Measurements from ENCODE around the gene CCNH. TPM values are rescaled to one million over a fixed set of nuclear protein-coding genes. Genes with fewer than 3 reads are reported as not detected.
A peak's percentile ranks its signal among the peaks of the same experiment; 100 is the strongest.

Gene CCNH
- total RNA-seq (10 to 100 TPM; 51.4 to 57.5 TPM), polyA plus RNA-seq (62.2 TPM)

DNA sequence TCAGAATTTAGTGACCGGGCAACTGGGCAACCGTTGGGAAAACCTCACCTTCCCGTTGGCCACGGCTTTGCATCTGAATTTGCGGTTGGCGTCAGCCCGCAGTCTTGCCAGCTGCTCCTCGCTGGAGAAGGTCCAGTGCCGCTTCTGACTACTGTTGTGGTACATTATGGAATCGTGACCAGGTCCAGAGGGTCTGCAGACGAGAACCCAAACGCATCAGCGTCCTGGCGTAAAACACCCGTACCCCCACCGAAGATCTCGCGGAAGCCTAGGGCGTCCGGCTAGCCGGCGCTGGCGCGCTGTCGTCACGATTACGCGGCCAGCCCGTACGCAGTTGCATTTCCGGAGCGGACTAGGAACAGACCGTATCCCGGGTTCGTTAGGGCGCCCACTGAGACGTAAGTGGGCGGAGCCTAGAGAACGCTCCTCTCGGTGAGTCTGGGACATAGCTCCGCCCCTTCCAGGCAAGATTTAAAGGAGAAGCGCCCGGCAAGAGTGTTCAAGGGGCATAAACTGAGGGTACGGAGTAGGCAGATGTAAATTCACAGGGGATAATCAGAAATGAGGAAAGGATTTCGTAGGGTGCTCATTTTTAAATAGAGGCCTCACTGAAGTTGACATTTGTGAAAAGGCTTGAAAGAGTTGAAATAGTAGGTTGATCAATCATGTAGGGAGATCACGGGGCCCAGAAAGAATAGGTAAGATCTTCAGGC lies at the start of gene CCNH:
CCNH (minus strand) TSS at position 301 of the 713 bp plus-strand sequence; CDS start at position 165, 136 bp downstream.
- Mint-ChIP-seq H3K27me3 (peaks cover 0 to 3% of the 10 kb centered on the region in 2 donors), H3K4me3 (peak within 1 kb of the TSS; percentile 90 to 100 (median 97)), H3K36me3 (peaks cover 7 to 43% (median 13%) of the 10 kb centered on the region in 3 donors), H3K4me1 (peaks cover 44 to 58% (median 52%) of the 10 kb centered on the region in 3 donors), H3K9me3 (no peaks in the 10 kb centered on the region), H3K27ac (peak within 1 kb of the TSS; percentile 94 to 100 (median 98))
- Histone ChIP-seq H3K36me3 (ENCODE audit: insufficient read depth, low read length) (peaks cover 8% of the 10 kb centered on the region), H3K4me3 (ENCODE audit: low read length) (peak within 1 kb of the TSS; percentile 99), H3K27me3 (ENCODE audit: insufficient read depth, low read length, poor library complexity, severe bottlenecking) (no peaks in the 10 kb centered on the region), H3K27ac (ENCODE audit: low read depth, low read length) (peak within 1 kb of the TSS; percentile 100), H3K4me1 (ENCODE audit: insufficient read depth, low read length) (peaks cover 30% of the 10 kb centered on the region), H3K9me3 (ENCODE audit: low read length) (no peaks in the 10 kb centered on the region)
- peak; percentile 93 to 98 (median 96) for DNase-seq
- CTCF ChIA-PET, result interaction anchor here (0.8 to 1.4 kb wide), 2 partner anchors 23 to 65 kb away, joined by 3 read pairs; no protein-coding TSS in a partner anchor
- POLR2A ChIA-PET, result interaction anchor here (0.6 to 1.5 kb wide), 4 partner anchors 10 to 145 kb away, joined by 3 to 5 read pairs (median 4); partner anchors contain the start of gene RASA1

DNA sequence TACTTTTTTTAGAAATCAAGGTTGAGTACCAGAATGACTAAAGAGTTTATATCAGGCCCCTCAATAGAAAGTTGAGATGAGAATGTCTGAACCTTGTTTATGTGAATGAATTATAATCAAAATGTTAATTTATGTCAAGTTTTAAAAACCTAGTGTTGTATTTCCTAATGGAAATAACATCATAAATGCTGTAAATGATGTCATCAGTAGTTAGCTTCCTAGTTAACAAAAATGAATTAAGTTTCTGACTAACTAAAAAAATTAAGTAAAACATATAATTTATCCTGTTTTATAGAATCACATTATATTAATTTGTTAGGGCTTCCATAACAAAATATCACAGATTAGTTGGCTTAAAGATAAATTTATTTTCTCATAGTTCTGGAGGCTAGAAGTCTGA lies 45.0 kb upstream of the CCNH start:
- Histone ChIP-seq H3K27me3 (ENCODE audit: insufficient read depth, low read length, poor library complexity, severe bottlenecking) (peaks cover 3% of the 10 kb centered on the region), H3K4me1 (ENCODE audit: insufficient read depth, low read length) (no peaks in the 10 kb centered on the region), H3K4me3 (ENCODE audit: low read length) (no peak overlapping the region), H3K36me3 (ENCODE audit: insufficient read depth, low read length) (no peaks in the 10 kb centered on the region), H3K27ac (ENCODE audit: low read depth, low read length) (no peak overlapping the region), H3K9me3 (ENCODE audit: low read length) (no peaks in the 10 kb centered on the region)
- no peak overlapping the region for H3K27ac Mint-ChIP-seq
- H3K4me1 Mint-ChIP-seq, result no peaks in the 10 kb centered on the region
- no peak for DNase-seq
- H3K4me3 Mint-ChIP-seq, result no peak overlapping the region
- H3K27me3 Mint-ChIP-seq, result peaks cover 14 to 36% of the 10 kb centered on the region in 2 donors
- H3K36me3 Mint-ChIP-seq, result no peaks in the 10 kb centered on the region
- CTCF ChIA-PET, result no interaction called here
- POLR2A ChIA-PET, result no interaction called here
- H3K9me3 Mint-ChIP-seq, result peaks cover 0 to 4% (median 0%) of the 10 kb centered on the region in 5 donors

DNA sequence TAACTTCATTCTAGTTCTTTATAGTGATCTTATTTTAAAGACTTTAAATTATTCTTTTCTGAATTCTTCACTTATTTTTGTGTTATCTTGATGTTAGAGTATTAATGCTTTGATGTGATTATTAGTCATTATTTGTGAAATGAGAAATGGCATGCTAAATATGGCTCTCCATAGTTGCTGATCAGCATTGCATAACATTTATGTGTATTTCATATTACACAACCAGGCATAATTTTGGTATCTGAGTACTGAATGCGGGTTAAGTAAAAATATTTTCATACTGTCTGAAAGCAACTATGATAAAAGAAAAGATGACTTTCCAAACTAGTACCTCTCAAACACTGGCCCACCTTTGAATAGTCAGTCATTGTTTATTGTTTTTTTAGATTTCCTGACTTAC lies 41.1 kb upstream of the CCNH start:
- Mint-ChIP-seq H3K9me3 (no peaks in the 10 kb centered on the region), H3K4me3 (no peak overlapping the region), H3K27me3 (peaks cover 5 to 36% of the 10 kb centered on the region in 2 donors), H3K4me1 (no peaks in the 10 kb centered on the region), H3K36me3 (no peaks in the 10 kb centered on the region), H3K27ac (no peak overlapping the region)
- no peak for DNase-seq
- no peaks in the 10 kb centered on the region for H3K4me1 ChIP-seq (ENCODE audit: insufficient read depth, low read length)
- ChIA-PET CTCF (no interaction called here), POLR2A (no interaction called here)
- no peaks in the 10 kb centered on the region for H3K36me3 ChIP-seq (ENCODE audit: insufficient read depth, low read length)
- no peak overlapping the region for H3K4me3 ChIP-seq (ENCODE audit: low read length)
- no peak overlapping the region for H3K27ac ChIP-seq (ENCODE audit: low read depth, low read length)
- H3K27me3 ChIP-seq (ENCODE audit: insufficient read depth, low read length, poor library complexity, severe bottlenecking), result peaks cover 3% of the 10 kb centered on the region
- no peaks in the 10 kb centered on the region for H3K9me3 ChIP-seq (ENCODE audit: low read length)

DNA sequence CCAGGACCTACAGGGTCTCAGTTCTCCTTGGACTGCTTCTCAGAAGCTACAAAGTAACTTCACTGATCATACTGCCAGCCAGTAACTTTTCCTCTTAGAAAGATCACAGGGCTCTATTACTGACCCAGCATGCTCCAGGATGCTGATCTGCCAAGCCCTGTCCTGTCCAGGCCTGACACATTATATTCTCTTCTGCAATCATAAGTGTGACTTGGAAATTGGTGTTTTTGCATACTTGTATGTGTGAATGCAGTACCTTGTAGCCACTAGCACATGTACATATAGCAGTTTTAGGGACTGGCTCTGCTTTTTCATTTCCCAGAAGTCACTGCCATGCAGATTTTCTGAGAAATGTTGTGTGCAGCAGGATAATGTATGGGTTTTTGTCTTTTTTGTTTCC lies 40.1 kb upstream of the CCNH start:
- Mint-ChIP-seq H3K4me1 (no peaks in the 10 kb centered on the region), H3K9me3 (no peaks in the 10 kb centered on the region), H3K27ac (no peak overlapping the region), H3K4me3 (no peak overlapping the region), H3K27me3 (peaks cover 8 to 36% of the 10 kb centered on the region in 2 donors), H3K36me3 (no peaks in the 10 kb centered on the region)
- no peaks in the 10 kb centered on the region for H3K9me3 ChIP-seq (ENCODE audit: low read length)
- H3K4me1 ChIP-seq (ENCODE audit: insufficient read depth, low read length), result no peaks in the 10 kb centered on the region
- ChIA-PET CTCF (no interaction called here), POLR2A (no interaction called here)
- DNase-seq, result no peak
- peaks cover 3% of the 10 kb centered on the region for H3K27me3 ChIP-seq (ENCODE audit: insufficient read depth, low read length, poor library complexity, severe bottlenecking)
- no peaks in the 10 kb centered on the region for H3K36me3 ChIP-seq (ENCODE audit: insufficient read depth, low read length)
- no peak overlapping the region for H3K4me3 ChIP-seq (ENCODE audit: low read length)
- H3K27ac ChIP-seq (ENCODE audit: low read depth, low read length), result no peak overlapping the region

DNA sequence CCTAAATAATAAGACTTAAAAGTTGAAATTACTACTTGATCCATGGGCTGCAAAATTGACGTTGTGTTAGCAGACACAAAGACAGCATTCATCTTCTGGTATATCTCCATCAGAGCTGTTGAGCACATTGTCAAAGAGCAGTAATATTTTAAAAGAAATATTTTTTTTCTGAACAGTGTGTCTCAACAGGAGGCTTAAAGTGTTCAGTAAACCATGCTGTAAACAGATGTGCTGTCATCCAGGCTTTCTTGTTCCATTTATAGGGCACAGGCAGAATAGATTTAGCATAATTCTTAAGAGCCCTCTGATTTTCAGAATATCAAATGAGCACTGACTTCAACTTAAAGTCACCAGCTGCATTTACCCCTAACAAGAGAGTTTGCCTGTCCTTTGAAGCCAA lies 29.7 kb upstream of the CCNH start:
- Histone ChIP-seq H3K9me3 (ENCODE audit: low read length) (no peaks in the 10 kb centered on the region), H3K36me3 (ENCODE audit: insufficient read depth, low read length) (no peaks in the 10 kb centered on the region), H3K4me3 (ENCODE audit: low read length) (no peak overlapping the region), H3K4me1 (ENCODE audit: insufficient read depth, low read length) (no peaks in the 10 kb centered on the region), H3K27ac (ENCODE audit: low read depth, low read length) (no peak overlapping the region), H3K27me3 (ENCODE audit: insufficient read depth, low read length, poor library complexity, severe bottlenecking) (no peaks in the 10 kb centered on the region)
- peaks cover 11 to 51% of the 10 kb centered on the region in 2 donors for H3K27me3 Mint-ChIP-seq
- H3K36me3 Mint-ChIP-seq, result no peaks in the 10 kb centered on the region
- peaks cover 4 to 17% (median 13%) of the 10 kb centered on the region in 3 donors for H3K4me1 Mint-ChIP-seq
- H3K4me3 Mint-ChIP-seq, result no peak overlapping the region
- ChIA-PET CTCF (no interaction called here), POLR2A (no interaction called here)
- no peak for DNase-seq
- no peak overlapping the region for H3K27ac Mint-ChIP-seq
- H3K9me3 Mint-ChIP-seq, result peaks cover 0 to 5% (median 0%) of the 10 kb centered on the region in 5 donors

DNA sequence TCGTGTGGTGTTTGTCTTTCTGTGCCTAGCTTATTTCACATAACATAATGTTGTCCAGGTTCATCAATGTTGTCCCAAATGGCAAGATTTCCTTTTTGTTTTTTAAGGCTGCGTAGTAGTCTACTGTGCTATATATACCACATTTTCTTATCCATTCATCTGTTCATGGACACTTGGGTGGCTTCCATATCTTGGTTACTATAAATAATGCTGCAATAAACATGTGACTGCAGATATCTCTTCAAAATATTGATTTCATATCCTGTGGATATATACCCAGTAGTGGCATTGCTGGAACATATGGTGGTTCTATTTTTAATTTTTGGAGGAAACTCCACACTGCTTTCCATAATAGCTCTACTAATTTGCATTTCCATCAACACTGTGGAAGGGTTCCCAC lies 25.5 kb upstream of the CCNH start:
- Mint-ChIP-seq H3K27me3 (peaks cover 5 to 42% of the 10 kb centered on the region in 2 donors), H3K27ac (no peak overlapping the region), H3K4me1 (peaks cover 4 to 15% (median 13%) of the 10 kb centered on the region in 3 donors), H3K36me3 (no peaks in the 10 kb centered on the region), H3K9me3 (no peaks in the 10 kb centered on the region), H3K4me3 (no peak overlapping the region)
- no peak overlapping the region for H3K27ac ChIP-seq (ENCODE audit: low read depth, low read length)
- no peaks in the 10 kb centered on the region for H3K9me3 ChIP-seq (ENCODE audit: low read length)
- no peak overlapping the region for H3K4me3 ChIP-seq (ENCODE audit: low read length)
- POLR2A ChIA-PET, result no interaction called here
- no peaks in the 10 kb centered on the region for H3K27me3 ChIP-seq (ENCODE audit: insufficient read depth, low read length, poor library complexity, severe bottlenecking)
- no peak for DNase-seq
- CTCF ChIA-PET, result no interaction called here
- no peaks in the 10 kb centered on the region for H3K4me1 ChIP-seq (ENCODE audit: insufficient read depth, low read length)
- H3K36me3 ChIP-seq (ENCODE audit: insufficient read depth, low read length), result no peaks in the 10 kb centered on the region

DNA sequence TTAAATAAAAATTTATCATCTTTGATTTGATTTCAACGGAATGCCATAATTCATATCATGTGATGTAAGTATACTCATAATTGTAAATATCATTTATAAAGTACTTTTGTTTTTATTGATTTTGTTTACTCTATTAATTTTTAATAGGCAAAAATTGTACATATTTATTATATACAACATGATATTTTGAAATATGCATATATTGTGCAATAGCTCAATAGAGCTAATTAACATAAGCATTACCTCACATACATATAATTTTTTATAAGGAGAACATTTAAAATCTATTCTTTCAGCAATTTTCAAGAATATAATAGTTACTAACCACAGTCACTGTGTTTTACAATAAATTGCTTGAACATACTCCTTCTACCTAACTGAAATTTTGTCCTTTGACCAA lies 25.0 kb upstream of the CCNH start:
- Mint-ChIP-seq H3K4me3 (no peak overlapping the region), H3K27me3 (peaks cover 5 to 37% of the 10 kb centered on the region in 2 donors), H3K36me3 (no peaks in the 10 kb centered on the region), H3K4me1 (peaks cover 4 to 13% (median 12%) of the 10 kb centered on the region in 3 donors), H3K27ac (no peak overlapping the region), H3K9me3 (no peaks in the 10 kb centered on the region)
- Histone ChIP-seq H3K4me1 (ENCODE audit: insufficient read depth, low read length) (no peaks in the 10 kb centered on the region), H3K27me3 (ENCODE audit: insufficient read depth, low read length, poor library complexity, severe bottlenecking) (no peaks in the 10 kb centered on the region), H3K27ac (ENCODE audit: low read depth, low read length) (no peak overlapping the region), H3K9me3 (ENCODE audit: low read length) (no peaks in the 10 kb centered on the region), H3K36me3 (ENCODE audit: insufficient read depth, low read length) (no peaks in the 10 kb centered on the region), H3K4me3 (ENCODE audit: low read length) (no peak overlapping the region)
- CTCF ChIA-PET, result no interaction called here
- POLR2A ChIA-PET, result no interaction called here
- no peak for DNase-seq

DNA sequence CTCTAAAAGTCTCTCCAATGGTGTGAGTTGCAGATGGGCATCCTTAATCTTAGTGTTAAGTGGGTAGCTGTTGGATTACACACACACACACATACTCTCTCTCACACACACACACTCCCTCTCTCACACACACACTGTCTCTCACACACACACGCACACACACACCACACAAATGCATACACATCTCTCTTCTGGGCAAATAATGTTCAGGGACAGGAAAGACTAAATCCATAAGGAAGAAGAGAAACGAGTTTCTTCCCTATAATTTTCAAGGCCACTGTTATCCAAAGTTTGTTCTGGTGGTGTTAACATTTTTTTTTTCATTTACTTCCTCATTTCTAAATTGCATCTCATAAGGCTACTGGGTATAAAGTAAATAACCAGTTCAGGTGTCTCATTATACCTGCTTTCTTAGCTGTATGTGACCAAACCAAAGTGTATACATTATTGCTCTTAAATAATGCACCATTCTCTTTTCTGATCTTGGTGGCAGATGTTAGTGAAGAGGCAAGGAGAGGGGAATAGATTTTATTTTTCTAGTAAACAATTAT lies 22.5 kb upstream of the CCNH start:
- POLR2A ChIA-PET, result no interaction called here

More for the DNA sequence above, 22.5 kb upstream of the CCNH start:
- H3K9me3 Mint-ChIP-seq, result no peaks in the 10 kb centered on the region
- H3K36me3 Mint-ChIP-seq, result no peaks in the 10 kb centered on the region
- H3K9me3 ChIP-seq (ENCODE audit: low read length), result no peaks in the 10 kb centered on the region
- CTCF ChIA-PET, result no interaction called here
- H3K4me1 ChIP-seq (ENCODE audit: insufficient read depth, low read length), result no peaks in the 10 kb centered on the region
- peaks cover 2 to 37% of the 10 kb centered on the region in 2 donors for H3K27me3 Mint-ChIP-seq
- no peak overlapping the region for H3K27ac ChIP-seq (ENCODE audit: low read depth, low read length)
- peaks cover 3% of the 10 kb centered on the region for H3K27me3 ChIP-seq (ENCODE audit: insufficient read depth, low read length, poor library complexity, severe bottlenecking)
- H3K36me3 ChIP-seq (ENCODE audit: insufficient read depth, low read length), result no peaks in the 10 kb centered on the region
- DNase-seq, result no peak
- no peak overlapping the region for H3K4me3 Mint-ChIP-seq
- no peaks in the 10 kb centered on the region for H3K4me1 Mint-ChIP-seq
- H3K4me3 ChIP-seq (ENCODE audit: low read length), result no peak overlapping the region
- no peak overlapping the region for H3K27ac Mint-ChIP-seq

Data from CD8-positive, alpha-beta memory T cell (primary cell).